ENCODE results near the gene ZDHHC6.

DNA sequence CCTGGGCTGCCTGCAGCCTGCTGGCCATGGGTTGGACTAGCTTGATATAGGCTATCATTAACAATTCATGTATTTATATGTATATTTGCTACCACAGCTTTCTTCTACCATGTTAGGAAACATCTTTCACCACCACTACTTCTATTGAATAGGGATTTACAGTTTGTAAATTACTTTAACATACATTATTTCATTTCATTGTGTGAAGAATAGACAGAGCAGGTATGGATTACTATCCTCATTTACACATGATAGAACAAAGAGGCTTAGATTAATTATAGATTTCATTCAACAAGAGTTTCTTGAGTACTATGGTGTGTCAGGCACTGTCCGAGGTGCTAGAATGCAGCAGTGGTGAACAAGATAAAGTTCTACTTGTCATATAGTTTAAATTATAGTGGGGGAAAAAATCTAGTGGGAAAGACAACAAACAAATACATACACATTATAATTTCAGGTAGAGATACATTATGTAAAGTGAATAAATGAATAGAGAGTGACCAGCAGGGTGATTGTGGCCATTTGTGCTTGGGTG is 20.9 kb upstream of the ZDHHC6 start:
- TF ChIP-seq, protein P1, sequence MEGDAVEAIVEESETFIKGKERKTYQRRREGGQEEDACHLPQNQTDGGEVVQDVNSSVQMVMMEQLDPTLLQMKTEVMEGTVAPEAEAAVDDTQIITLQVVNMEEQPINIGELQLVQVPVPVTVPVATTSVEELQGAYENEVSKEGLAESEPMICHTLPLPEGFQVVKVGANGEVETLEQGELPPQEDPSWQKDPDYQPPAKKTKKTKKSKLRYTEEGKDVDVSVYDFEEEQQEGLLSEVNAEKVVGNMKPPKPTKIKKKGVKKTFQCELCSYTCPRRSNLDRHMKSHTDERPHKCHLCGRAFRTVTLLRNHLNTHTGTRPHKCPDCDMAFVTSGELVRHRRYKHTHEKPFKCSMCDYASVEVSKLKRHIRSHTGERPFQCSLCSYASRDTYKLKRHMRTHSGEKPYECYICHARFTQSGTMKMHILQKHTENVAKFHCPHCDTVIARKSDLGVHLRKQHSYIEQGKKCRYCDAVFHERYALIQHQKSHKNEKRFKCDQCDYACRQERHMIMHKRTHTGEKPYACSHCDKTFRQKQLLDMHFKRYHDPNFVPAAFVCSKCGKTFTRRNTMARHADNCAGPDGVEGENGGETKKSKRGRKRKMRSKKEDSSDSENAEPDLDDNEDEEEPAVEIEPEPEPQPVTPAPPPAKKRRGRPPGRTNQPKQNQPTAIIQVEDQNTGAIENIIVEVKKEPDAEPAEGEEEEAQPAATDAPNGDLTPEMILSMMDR (IDR thresholded peaks at IDR 0.05) = no peak
- no peak for TF ChIP-seq POLR2A (IDR thresholded peaks at IDR 0.05)
